GM12864 (cell line): Measurements from ENCODE around the gene PDZD2.
"Not testable (repeated sequence)": the region's sequence is repeated elsewhere in the genome, so short reads cannot be mapped to it uniquely, and the experiment has no call there.

Experiments used
- DNase-seq: peaks from one replicate; pipeline ENCODE4 v3.0.0-alpha.2; 2011; ENCODE audit warnings: low read depth
- H3K4me3 ChIP-seq: 2 replicates; pipeline ENCODE4 v1.5.1; 2011; ENCODE audit warnings: mild to moderate bottlenecking, low read depth, low read length, control low read depth
- CTCF ChIP-seq: IDR thresholded peaks from 2 replicates; pipeline ENCODE4 v1.5.1; 2011; ENCODE audit warnings: low read depth, mild to moderate bottlenecking, moderate library complexity, low read length, control low read depth, inconsistent platforms; ENCODE audit errors: missing control alignments

The PDZD2 gene

GRCh38 chr5:31638748-31639418 lies at the start of gene PDZD2:
Gene PDZD2 (plus strand): TSS chr5:31639131.
- no peak for DNase-seq
- peak within 1 kb of the TSS; percentile 58 for H3K4me3 ChIP-seq
- peak; percentile 48 for TF ChIP-seq CTCF

- no peak overlapping the region for H3K4me3 ChIP-seq
- TF ChIP-seq CTCF = no peak
- DNase-seq = no peak
Observed at GRCh38 chr5:31593665-31594064, 45.3 kb upstream of the PDZD2 start.

- DNase-seq = no peak
- TF ChIP-seq CTCF = no peak
- H3K4me3 ChIP-seq = no peak overlapping the region
Observed at GRCh38 chr5:31596354-31596753, 42.6 kb upstream of the PDZD2 start.

- no peak for TF ChIP-seq CTCF
- DNase-seq = no peak
- H3K4me3 ChIP-seq = no peak overlapping the region
Observed at GRCh38 chr5:31598640-31599611, 40.0 kb upstream of the PDZD2 start.

GRCh38 chr5:31602305-31602704 lies 36.6 kb upstream of the PDZD2 start:
- not testable (repeated sequence) for DNase-seq, H3K4me3 ChIP-seq

- no peak overlapping the region for H3K4me3 ChIP-seq
- no peak for TF ChIP-seq CTCF
- DNase-seq = no peak
Observed at GRCh38 chr5:31604240-31604639, 34.7 kb upstream of the PDZD2 start.

GRCh38 chr5:31604644-31605043 lies 34.3 kb upstream of the PDZD2 start:
- DNase-seq = no peak
- H3K4me3 ChIP-seq = no peak overlapping the region
- no peak for TF ChIP-seq CTCF
